Measurements from ENCODE around the gene BCL2L15.

The BCL2L15 gene

GRCh38 chr1:113887402-113888175 is at the start of gene BCL2L15:
BCL2L15 (minus strand) TSS chr1:113887581; CDS start chr1:113887375, 206 bp downstream.
- peak; percentile 95 for DNase-seq (ENCODE audit: low spot score)

- no peak for DNase-seq (ENCODE audit: low spot score)
Observed at GRCh38 chr1:113937146-113937545, 49.8 kb upstream of the BCL2L15 start.

DNA sequence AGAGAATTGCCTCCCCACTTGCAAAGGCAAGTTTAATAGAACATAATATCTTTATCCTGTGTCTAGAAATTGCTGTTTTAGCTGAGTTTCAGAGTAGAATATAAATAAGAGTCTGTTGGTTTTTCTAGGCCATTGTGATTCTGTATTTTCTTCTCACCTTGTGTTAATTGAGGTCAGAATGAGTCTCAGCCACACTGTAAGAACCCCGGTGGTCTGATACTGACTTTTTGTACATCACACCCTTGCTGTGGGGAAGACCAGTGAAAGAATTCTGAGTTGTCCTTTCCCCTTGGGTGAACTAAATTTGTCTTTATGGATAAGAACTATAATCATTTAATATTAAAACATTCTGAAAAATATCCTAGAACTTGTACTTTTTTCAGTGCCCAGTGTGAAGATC is 48.6 kb upstream of the BCL2L15 start:
- no peak for DNase-seq (ENCODE audit: low spot score)

DNA sequence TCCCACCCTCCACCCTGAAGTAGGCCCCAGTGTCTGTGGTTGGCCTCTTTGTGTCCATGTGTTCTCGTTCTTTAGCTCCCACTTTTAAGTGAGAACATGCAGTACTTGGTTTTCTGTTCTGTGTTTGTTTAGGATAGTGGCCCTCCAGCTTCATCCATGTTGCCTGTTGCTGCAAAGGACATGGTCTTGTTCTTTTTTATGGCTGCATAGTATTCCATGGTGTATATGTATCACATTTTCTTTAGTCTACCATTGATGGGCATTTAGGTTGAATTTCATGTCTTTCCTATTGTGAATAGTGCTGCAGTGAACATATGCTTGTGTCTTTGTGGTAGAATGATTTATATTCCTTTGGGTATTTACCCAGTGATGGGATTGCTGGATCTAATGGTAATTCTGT is 47.8 kb upstream of the BCL2L15 start:
- no peak for DNase-seq (ENCODE audit: low spot score)

DNA sequence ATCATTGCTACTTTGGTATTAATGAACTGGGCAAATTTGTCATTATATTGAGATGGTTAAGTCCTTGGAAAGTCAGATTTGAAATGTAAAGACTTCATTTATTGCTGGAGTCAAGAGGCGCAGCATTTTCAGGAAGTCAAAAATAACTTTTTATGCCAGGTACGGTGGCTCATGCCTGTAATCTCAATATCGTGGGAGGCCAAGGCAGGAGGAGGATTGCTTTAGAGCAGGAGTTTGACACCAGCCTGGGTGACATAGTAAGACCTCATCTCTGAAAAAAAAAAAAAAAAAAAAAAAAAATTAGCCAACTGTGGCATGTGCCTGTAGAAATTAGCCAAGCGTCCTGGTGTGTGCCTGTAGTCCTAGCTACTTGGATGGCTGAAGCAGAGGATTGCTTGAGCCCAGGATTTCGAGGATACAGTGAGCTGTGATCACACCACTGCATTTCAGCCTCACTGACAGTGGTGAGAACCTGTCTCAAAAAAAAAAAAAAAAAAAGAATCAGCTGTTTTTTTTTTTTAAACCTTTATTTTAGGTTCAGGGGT is 47.2 kb upstream of the BCL2L15 start:
- DNase-seq (ENCODE audit: low spot score) = no peak

DNA sequence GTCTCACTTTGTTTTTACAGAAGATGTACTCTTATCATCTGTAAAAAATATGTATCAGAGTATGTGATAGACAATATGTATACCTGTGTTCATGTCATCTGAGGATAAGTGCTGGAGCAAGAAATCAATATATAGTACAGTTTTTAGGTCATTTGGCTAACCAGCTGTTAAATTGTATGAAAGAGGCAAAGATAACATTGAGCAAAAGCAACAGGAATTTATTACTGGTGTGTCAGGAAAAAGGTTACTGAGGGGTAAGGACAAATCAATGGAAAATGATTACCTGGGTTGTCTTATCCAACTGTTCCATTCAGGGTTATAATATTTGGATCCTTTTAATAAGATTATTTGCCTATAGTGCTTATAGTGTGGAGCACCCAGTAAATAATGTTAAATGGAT is 46.6 kb upstream of the BCL2L15 start:
- DNase-seq (ENCODE audit: low spot score) = no peak

- no peak for DNase-seq (ENCODE audit: low spot score)
Observed at GRCh38 chr1:113931451-113931851, 44.1 kb upstream of the BCL2L15 start.

DNA sequence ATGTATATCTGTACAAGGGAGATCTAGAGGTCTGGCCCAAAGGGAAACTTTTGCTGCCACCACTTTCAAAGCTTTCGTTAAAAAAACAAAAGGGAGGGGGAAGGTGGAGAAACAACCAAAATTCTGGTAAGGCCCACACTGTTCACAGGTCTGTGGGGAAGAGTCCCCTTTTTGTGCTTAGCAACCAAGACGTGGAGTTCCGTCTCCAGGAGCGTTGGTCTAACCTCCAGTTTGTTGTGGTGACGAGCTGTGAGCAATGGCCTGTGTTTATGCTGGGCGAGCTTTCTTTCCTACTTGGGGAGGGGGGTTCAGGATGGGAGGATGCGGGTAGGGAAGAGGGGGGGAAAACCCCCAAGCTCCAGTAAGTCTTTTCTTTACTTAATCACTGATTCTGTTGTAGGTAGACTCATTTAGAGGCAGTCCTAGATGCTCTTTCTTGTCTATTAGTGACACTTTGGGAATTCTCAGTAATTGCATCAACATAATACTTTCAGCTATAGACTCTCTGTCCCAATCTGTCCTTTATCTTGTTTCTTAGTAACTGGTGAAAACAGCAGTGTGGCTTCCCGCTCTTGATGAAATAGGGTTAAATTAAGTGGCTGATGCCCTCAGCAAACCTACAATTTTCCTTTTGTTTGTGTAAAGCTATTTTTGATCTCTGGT is 43.2 kb upstream of the BCL2L15 start:
- DNase-seq (ENCODE audit: low spot score) = peak; percentile 39

DNA sequence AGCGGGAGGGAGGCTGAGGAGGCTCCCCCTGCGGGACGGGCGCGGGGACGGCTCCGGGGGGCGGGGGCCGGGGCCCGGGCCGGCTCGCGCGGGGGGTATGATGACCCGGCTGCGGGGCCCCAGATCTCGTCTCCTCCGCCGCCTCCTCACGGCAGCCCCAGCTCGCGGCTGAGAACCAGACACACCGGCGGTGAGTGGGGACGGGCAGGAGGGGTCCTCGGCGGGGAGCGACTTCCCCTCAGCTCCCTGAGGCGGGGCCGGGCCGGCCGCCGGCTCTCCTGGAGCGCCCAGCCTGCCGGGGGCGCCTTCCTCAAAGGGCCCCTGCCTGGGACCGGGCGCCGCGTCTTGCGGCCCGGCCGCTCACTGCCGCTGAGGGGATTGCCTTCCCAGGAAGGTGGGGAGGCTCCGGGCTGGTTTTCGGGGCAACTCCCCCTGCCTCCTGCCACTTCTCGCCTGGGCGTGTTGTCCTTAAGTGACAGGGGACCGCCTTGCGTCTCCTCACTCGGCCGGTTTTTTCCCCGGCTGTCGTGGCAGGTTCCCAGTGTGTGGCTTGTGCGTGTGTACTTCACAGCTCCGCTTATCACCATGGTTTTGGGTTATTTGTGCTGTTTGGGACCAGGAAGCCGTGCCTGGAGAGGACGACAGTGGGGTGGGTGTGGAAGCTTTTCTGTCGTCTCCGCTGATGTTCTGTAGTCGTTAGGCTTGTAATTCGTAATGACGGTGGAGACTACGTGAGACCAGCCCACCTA is 42.5 kb upstream of the BCL2L15 start:
- DNase-seq (ENCODE audit: low spot score) = no peak

- peak; percentile 86 for DNase-seq (ENCODE audit: low spot score)
Observed at GRCh38 chr1:113928941-113929749, 41.8 kb upstream of the BCL2L15 start, which contains the start of gene HIPK1. HIPK1 (plus strand) TSS chr1:113929324.

GRCh38 chr1:113928187-113928930 is 41.0 kb upstream of the BCL2L15 start:
- DNase-seq (ENCODE audit: low spot score) = peak; percentile 5

DNA sequence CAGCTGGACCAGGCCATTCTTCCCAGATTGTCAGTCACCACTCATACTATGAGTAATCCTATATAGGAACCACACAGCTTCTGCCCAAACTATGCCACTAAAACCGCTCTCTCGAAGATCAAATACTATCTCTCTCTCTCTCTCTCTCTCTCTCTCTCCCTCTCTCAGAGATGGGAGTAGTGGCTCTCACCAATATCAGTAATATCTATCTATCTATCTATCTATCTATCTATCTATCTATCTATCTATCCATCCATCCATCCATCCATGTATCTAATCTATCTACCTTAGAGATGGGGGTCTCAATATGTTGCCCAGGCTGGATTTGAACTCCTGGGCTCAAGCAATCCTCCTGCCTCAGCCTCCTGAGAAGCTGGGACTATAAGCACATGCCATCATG is 37.1 kb upstream of the BCL2L15 start:
- DNase-seq (ENCODE audit: low spot score) = no peak

DNA sequence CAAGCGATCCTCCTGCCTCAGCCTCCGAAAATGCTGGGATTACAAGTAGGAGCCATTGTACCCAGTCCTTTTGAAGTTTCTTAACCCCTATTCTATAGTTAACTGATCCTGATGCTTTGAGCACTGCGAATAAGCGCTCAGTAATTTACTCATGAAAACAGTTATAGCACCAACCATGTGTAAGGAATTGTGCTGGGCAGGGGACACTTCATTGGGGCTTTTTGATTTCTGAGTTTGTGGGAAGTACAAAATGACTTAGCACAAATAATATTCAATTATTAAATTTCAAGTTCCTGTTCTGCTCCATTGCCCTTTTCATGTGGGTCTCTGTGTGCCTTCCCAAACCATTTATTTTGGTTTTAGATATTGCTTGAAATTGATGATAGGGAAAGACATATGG is 35.6 kb upstream of the BCL2L15 start:
- DNase-seq (ENCODE audit: low spot score) = no peak

GRCh38 chr1:113918243-113918642 is 30.9 kb upstream of the BCL2L15 start:
- no peak for DNase-seq (ENCODE audit: low spot score)

- DNase-seq (ENCODE audit: low spot score) = peak; percentile 2
Observed at GRCh38 chr1:113917400-113918082, 30.2 kb upstream of the BCL2L15 start.

- no peak for DNase-seq (ENCODE audit: low spot score)
Observed at GRCh38 chr1:113916974-113917373, 29.6 kb upstream of the BCL2L15 start.

- no peak for DNase-seq (ENCODE audit: low spot score)
Observed at GRCh38 chr1:113913887-113914664, 26.7 kb upstream of the BCL2L15 start.

GRCh38 chr1:113913312-113913668 is 25.9 kb upstream of the BCL2L15 start:
- DNase-seq (ENCODE audit: low spot score) = no peak

DNA sequence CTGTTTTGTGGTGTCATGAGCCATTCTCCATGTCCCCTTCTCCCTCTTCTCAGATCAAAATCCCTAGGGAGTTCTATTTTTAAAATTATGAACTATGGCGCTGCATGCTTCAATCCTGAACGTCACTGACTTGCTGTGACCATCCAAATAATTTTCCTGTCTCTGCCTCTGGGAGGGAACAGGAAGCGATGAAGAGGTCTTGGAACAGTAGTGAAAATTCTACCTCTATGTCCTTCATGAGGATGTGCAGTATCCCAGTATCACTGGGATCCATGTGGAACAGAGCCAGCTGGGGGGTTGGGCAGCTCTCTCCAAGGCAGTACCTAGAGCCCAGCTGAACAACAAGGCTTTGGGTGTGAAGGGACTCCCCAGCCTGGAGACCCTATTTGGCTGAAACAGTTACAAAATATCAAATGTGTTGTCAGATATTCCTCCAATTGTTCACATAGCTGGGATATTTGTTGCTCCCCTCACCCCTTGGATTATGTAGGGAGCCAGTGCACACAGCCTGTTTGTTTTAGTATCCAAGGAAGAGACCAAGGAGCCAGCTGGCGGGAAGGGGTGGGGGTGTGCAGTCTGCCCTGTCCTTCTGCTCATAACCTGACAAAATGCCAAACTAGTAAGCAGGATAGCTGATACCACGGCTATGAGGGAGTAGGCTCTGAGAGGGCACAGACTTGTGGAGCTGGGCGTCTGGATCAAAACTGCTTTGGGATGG is 25.4 kb upstream of the BCL2L15 start:
- no peak for DNase-seq (ENCODE audit: low spot score)

Measured in SW480 (cell line).